Measurements from ENCODE around the gene ITPA.
"Not testable (repeated sequence)": the region's sequence is repeated elsewhere in the genome, so short reads cannot be mapped to it uniquely, and the experiment has no call there.

Gene ITPA

DNA sequence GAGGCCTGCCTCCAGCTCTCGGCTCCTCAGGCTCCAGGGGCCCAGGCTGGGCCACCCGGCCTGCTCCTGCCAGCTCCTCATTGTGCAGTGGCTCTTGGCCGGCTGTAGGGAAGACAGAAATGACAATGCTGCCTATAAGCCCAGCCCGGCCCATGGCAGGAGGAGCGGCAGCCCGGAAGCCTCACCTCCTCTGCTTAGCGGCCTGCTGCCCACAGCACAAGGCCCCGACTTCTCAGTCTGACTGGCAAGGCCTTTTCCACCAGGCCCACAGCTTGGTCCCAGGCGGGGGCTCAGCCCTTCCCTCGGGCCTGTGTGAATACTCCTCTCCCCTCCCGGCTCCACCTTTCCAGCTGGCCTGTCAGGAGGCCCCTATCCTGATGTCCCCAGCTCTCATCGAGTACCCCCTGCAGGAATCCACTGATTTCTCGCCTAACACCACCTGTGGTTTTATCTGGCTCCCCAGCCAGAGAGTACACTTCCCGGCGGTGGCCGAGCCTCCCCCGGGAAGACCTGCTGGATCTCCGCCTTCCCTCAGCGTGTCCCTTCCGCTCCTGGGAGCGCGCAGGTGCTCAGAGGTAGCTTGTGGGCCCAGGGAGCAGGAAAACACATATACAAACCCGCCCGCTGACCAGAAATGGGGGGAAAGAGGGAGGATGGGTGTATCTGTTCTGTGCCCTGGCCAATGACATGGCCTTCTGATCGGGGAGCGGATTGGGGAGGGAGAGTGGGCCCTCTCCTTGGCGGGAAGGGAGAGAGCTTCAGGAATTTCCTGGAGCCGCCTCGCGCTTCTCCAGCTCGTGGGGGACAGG lies 5.8 kb upstream of the ITPA start:
- DNase-seq, result no peak

DNA sequence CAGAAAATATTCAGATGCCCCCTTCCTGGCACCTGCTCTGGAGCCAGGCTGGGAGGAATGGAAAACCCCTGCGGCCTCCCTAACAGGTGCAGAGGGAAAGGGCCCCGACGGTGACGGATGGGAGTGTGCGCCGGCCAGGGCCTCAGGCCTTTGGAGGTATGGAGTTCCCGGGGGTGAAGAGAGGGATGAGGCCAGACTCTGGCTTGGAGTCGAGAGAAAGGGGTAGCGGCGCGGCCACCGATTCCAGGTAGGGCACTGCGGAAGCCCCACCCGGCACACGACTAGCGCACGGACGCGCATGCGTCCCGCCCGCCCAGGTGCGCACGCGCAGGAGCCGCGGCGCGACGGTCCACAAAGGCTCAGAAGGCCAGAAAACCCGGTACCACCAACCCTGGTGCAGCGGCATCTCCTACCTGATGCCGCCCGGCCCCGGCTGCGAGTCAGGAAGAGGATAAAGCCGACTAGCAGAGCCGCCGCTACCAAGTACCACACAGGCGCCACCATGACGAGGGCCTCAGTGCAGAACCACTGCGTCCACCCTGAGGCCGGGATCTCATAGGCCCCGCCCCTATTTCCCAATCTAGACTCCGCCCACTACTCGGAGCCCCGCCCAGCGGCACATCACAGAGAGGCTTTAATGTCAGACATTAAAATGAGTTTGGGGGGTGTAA lies 5.0 kb upstream of the ITPA start, which contains the start of gene DDRGK1:
Gene DDRGK1 (minus strand): TSS at position 559 of the 671 bp plus-strand sequence. CDS start 55 bp downstream, at position 504.
- DNase-seq, result no peak

GRCh38 chr20:3208786-3209256 lies 477 bp upstream of the ITPA start:
- no peak for DNase-seq

- DNase-seq, result no peak
These were observed 634 bp downstream of the ITPA start for GRCh38 chr20:3209946-3210317.

GRCh38 chr20:3210346-3210745 lies 1.0 kb downstream of the ITPA start:
- no peak for DNase-seq

GRCh38 chr20:3213226-3213625 lies 3.9 kb downstream of the ITPA start:
- no peak for DNase-seq

DNA sequence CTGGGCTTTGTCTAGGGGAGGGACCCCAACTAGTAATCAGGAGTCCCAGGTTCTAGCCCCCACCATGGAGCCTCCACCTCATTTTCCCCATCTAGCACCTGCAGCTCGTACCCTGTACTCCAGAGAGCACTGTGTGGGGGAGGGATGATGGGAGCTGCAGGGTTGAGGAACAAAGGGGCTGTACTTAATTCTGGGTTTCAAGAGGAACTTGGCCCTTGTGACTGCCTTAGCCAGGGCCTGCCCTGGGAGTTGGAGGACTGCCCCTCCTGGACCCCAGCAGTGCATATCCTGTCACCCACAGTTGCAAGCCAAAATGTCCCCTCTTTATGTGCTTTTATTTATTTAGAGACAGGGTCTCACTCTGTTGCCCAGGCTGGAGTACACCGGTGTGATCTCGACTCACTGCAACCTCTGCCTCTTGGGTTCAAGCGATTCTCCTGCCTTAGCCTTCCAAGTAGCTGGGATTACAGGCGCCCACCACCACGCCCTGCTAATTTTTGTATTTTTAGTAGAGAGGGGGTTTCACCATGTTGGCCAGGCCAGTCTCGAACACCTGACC lies 6.1 kb downstream of the ITPA start:
- DNase-seq, result not testable (repeated sequence)

DNA sequence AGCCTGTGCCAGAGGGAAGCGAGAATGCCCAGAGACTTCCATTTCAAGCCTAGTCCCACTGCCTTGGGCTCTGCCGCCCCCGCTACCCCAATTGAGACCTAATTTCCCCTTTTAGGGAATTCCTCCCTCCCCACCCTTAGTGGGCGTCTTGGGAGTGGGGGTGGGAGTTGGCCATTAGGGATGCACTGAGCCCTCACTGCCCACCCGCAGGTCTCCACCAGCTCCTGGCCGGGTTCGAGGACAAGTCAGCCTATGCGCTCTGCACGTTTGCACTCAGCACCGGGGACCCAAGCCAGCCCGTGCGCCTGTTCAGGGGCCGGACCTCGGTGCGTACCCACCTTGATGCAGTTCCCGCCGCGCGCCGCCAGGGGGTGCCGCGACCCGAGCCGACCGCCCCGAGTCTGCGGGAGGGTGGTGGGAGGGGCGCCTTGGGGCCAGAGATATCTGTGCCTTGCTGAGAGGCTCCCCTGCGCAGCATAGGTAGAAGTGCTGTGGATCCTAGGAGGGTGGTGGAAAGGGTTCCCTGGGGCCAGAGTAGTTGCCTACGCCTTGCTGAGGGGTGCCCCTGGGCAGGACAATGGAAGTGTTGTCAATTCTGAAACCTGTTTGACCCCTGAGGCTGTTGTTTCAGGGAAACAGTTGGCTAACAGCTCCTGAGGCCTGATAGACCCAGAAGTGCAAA lies 9.2 kb downstream of the ITPA start:
- DNase-seq, result no peak

DNA sequence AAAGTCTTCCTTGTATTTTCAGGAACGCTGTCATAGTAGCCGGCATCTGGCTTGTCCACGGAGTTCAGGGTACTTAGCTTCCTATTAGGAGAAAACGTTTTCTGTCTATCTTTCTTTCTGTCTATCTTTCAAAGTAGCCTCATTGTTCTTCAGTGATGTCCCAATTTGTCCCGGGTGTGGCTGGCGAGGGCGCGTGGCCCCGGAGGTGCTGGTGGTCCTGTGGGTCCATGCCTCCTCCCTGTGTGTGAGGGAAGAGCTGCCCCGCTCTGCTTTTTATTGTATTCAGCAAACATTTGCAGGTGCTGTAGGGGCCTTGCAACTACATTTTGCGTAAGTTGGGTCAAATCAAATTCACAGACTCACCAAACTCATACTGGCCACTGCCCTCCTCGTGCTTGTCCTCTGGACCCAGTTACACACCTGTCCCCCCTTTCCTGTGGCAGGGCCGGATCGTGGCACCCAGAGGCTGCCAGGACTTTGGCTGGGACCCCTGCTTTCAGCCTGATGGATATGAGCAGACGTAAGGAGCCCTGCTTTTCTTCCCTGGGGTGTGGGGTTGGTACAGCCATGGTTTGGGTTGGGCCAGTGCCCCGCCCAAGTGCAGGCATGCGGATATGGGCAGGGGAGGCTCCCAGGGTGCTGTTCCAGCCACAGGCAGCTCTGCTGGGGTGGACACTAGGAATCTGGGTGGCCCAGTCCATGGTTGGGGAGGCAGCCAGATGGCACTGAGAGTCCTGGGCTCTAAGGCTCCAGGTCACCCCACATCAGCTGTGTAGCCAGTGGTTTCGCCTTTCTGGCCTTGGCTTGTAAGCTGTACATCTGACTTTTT lies 12.3 kb downstream of the ITPA start:
- no peak for DNase-seq

- DNase-seq, result peak; percentile 84
These were observed 13.6 kb downstream of the ITPA start for GRCh38 chr20:3222635-3223600.

- no peak for DNase-seq
These were observed 14.3 kb downstream of the ITPA start for GRCh38 chr20:3223651-3223993.

- DNase-seq, result no peak
These were observed 14.8 kb downstream of the ITPA start for GRCh38 chr20:3223994-3224680.

DNA sequence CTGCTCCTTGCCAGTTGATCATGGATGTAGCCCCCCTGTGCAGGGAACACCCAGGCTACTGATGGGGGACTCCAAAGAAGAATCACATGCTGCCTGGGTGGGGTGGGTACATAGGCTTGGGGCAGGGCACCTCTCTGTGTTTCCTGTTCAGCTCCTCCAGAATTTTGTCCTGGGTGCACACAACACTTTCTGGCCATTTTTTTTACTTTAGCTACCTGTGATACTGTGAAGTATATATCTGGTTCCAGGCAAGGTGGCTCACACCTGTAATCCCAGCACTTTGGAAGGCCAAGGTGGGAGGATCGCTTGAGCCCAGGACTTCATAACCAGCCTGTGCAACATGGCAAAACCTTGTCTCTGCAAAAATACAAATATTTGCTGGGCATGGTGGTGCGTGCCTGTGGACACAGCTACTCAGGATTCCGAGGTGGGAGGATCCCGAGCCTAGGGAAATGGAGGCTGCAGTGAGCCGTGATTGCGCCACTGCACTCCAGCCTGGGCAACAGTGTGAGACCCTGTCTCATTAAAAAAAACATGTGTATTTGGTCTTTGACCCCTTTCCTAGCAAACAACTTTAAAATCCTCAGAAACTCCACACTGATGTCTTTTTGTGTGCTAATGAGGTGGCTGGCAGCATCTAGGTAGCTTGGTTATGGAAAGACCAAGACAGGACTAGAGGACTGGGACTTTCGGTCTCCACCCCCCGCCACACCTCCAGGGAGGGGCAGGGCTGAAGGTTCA lies 15.6 kb downstream of the ITPA start:
- no peak for DNase-seq

DNA sequence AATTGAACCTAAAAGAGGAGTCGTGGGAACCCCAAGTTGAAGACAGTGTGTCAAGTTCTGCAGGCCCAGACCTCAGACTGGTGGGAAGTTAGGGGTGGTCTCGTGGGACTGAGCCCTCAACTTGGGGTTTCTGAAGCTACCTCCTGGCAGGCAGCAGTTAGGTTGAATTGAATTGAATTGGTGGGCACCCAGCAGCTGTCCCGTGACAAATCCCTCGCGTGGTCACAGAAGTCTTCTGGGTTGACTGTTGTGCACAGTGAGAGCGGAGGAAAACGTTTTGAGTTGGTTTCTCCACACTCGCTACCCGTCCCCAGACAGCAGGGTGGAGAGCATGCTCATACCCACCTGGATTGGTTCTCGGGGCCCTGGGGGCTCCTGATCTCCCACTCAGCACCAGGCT lies 16.8 kb downstream of the ITPA start:
- no peak for DNase-seq

DNA sequence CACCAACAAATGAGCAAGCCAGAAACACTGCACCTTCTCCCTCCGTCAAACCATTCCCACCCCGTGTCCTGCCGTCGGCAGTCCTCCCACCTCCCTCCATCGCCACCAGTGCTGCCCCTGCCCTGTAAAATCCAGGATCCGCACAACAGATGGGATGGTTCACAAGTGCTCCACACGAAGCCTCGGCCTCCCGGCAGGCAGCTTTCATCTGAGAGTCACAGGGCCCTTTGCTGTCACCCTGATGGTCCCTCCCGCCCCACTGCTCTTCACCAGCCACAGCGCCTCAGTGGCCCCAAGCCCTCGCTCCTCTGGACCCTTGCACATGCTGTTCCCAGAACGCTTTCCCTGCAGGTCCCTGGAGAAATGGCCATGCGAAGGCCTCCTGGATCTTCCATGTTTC lies 17.6 kb downstream of the ITPA start:
- DNase-seq, result no peak

DNA sequence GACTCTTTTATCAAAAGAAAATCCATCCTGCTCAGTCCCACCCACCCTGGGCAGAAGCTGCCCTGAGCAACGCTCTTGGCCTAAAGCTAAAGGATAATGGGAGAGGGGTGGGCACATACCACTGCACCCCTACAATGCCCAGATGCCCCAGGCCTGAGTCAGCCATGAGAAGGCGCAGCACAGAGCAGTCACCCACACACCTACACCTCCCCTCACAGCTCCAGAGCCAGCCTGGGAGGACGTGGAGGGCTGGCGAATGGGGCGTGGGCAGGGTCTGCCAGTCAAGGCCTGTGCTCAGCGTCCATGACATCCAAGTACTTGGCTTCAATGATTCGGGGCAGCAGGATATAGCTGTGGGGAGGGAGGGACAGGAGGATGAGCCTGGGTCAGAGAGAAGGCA lies 18.2 kb downstream of the ITPA start:
- no peak for DNase-seq

GRCh38 chr20:3227936-3228749 lies 18.8 kb downstream of the ITPA start:
- DNase-seq, result no peak

DNA sequence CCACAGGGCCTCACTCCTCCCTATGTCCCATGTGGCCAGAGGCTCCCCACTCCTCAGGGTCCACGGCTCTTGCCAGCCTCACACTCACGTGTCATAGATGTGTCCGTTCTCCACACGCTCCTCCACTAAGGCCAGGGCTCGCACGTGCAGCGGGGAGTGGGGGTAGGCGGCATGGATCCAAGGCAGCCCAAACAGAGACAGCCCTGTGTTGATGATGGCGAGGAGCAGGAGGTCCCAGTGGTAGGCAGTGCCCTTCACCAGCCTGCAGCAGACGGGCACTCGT lies 19.4 kb downstream of the ITPA start:
- no peak for DNase-seq

GRCh38 chr20:3229158-3229557 lies 19.9 kb downstream of the ITPA start:
- DNase-seq, result no peak
